ENCODE results near the gene CEMP1. TPM values are rescaled to one million over a fixed set of nuclear protein-coding genes. Genes with fewer than 3 reads are reported as not detected.
A peak's percentile ranks its signal among the peaks of the same experiment; 100 is the strongest.

Gene CEMP1
- polyA plus RNA-seq, 1 experiment, result not detected

DNA sequence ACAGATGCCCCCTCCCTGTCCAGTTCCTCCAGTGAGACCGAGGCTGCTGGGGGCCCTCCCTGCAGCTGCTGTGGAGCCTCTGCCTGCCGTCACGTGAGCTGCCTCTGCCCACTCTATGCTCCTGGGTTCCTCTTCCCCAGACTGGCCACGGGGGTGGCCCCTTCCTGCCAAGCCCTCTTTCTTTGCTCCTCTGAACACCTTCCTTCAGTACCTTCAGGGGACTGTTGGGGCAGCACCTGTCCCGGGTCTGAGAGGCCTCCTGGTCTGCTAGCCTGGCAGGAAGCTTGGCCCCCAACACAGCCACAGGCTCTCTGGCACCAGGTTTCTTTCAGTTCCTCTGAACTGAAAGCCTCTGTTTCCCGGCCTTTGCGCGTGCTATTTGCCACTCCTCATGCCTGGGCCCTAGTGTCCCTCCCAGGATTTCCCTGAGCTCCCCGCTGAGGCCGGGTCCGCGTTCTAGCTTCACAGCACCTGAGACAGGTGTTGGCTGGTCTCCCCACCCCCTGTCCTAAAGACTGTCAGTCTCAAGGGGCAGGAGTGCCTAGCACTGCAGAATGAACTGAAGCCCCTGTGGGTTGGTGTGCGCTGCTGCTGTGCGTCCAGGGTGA lies 24.1 kb downstream of the CEMP1 start:
- no peak overlapping the region for H3K4me3 ChIP-seq (ENCODE audit: low read depth, low read length)
- ChIA-PET CTCF (no interaction called here), POLR2A (no interaction called here)
- 0 out of 2 replicates have a peak, but pooled peaks cover 1% of the 10 kb centered on the region for H3K36me3 ChIP-seq (ENCODE audit: control insufficient read depth, insufficient read depth, low read length)
- DNase-seq (ENCODE audit: low read depth), result no peak
- no peaks in the 10 kb centered on the region for H3K27me3 ChIP-seq (ENCODE audit: control insufficient read depth, insufficient read depth, low read length)
- TF ChIP-seq, protein P1, sequence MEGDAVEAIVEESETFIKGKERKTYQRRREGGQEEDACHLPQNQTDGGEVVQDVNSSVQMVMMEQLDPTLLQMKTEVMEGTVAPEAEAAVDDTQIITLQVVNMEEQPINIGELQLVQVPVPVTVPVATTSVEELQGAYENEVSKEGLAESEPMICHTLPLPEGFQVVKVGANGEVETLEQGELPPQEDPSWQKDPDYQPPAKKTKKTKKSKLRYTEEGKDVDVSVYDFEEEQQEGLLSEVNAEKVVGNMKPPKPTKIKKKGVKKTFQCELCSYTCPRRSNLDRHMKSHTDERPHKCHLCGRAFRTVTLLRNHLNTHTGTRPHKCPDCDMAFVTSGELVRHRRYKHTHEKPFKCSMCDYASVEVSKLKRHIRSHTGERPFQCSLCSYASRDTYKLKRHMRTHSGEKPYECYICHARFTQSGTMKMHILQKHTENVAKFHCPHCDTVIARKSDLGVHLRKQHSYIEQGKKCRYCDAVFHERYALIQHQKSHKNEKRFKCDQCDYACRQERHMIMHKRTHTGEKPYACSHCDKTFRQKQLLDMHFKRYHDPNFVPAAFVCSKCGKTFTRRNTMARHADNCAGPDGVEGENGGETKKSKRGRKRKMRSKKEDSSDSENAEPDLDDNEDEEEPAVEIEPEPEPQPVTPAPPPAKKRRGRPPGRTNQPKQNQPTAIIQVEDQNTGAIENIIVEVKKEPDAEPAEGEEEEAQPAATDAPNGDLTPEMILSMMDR (IDR thresholded peaks at IDR 0.05; ENCODE audit: insufficient read depth, low read depth, low read length), result no peak

- ChIA-PET POLR2A (no interaction called here), CTCF (interaction anchor here (0.7 to 1.4 kb wide), 2 partner anchors 20 to 155 kb away, joined by 3 to 4 read pairs; no protein-coding TSS in a partner anchor)
- no peak for DNase-seq (ENCODE audit: low read depth)
- Histone ChIP-seq H3K36me3 (ENCODE audit: control insufficient read depth, insufficient read depth, low read length) (peaks cover 2% of the 10 kb centered on the region; the same call in 1 of the 2 replicates), H3K27me3 (ENCODE audit: control insufficient read depth, insufficient read depth, low read length) (no peaks in the 10 kb centered on the region), H3K4me3 (ENCODE audit: low read depth, low read length) (no peak overlapping the region)
- TF ChIP-seq, protein P1 (IDR thresholded peaks at IDR 0.05; ENCODE audit: insufficient read depth, low read depth, low read length), result no peak
These were observed 25.5 kb downstream of the CEMP1 start for GRCh38 chr16:2505695-2506094.

GRCh38 chr16:2501946-2502895 lies 29.0 kb downstream of the CEMP1 start:
- no peak for DNase-seq (ENCODE audit: low read depth)
- TF ChIP-seq, protein P1 (IDR thresholded peaks at IDR 0.05; ENCODE audit: insufficient read depth, low read depth, low read length), result no peak
- no peak overlapping the region for H3K4me3 ChIP-seq (ENCODE audit: low read depth, low read length)
- POLR2A ChIA-PET, result no interaction called here
- peaks cover 22% of the 10 kb centered on the region for H3K36me3 ChIP-seq (ENCODE audit: control insufficient read depth, insufficient read depth, low read length)
- H3K27me3 ChIP-seq (ENCODE audit: control insufficient read depth, insufficient read depth, low read length), result no peaks in the 10 kb centered on the region
- CTCF ChIA-PET, result interaction anchor here (0.8 to 3.8 kb wide), 26 partner anchors 8 to 354 kb away, joined by 3 to 63 read pairs (median 4); partner anchors contain the start of genes ABCA3, NTN3, RAB26 and TBC1D24

GRCh38 chr16:2500918-2501750 lies 30.1 kb downstream of the CEMP1 start:
- no peak overlapping the region for H3K4me3 ChIP-seq (ENCODE audit: low read depth, low read length)
- no peak for DNase-seq (ENCODE audit: low read depth)
- H3K27me3 ChIP-seq (ENCODE audit: control insufficient read depth, insufficient read depth, low read length), result no peaks in the 10 kb centered on the region
- ChIA-PET POLR2A (no interaction called here), CTCF (interaction anchor here (0.7 to 3.8 kb wide), 29 partner anchors 9 to 353 kb away, joined by 3 to 63 read pairs (median 4); partner anchors contain the start of genes ECI1, NTN3, RAB26 and TBC1D24)
- TF ChIP-seq, protein P1 (IDR thresholded peaks at IDR 0.05; ENCODE audit: insufficient read depth, low read depth, low read length), result peak; percentile 98
- peaks cover 31% of the 10 kb centered on the region for H3K36me3 ChIP-seq (ENCODE audit: control insufficient read depth, insufficient read depth, low read length)

Data from BJ (cell line).